H9 (cell line): ENCODE results near the gene HGS. TPM values are rescaled to one million over a fixed set of nuclear protein-coding genes. Genes with fewer than 3 reads are reported as not detected.

Experiments
- DNase-seq: peaks from one replicate; pipeline ENCODE4 v3.0.0-alpha.2; 2017
- H2AFZ ChIP-seq: one replicate; pipeline ENCODE4 v1.6.1; 2013; ENCODE audit warnings: mild to moderate bottlenecking, low read length, control low read depth, moderate library complexity
- H2AK5ac ChIP-seq: 2 replicates; pipeline ENCODE4 v1.6.1; 2013; ENCODE audit warnings: low read length, control low read depth, mixed read lengths; ENCODE audit not compliant: insufficient read length
- H2BK120ac ChIP-seq: one replicate; pipeline ENCODE4 v1.6.1; 2013; ENCODE audit warnings: low read depth, mild to moderate bottlenecking, low read length, control low read depth, inconsistent platforms; ENCODE audit not compliant: poor library complexity, severe bottlenecking
- H2BK12ac ChIP-seq: 2 replicates; pipeline ENCODE4 v1.6.1; 2013; ENCODE audit warnings: low read length, control low read depth, mixed read lengths, low read depth; ENCODE audit not compliant: insufficient read length
- H2BK15ac ChIP-seq: 2 replicates; pipeline ENCODE4 v1.6.1; 2013; ENCODE audit warnings: low read depth, low read length, control low read depth
- H2BK20ac ChIP-seq: one replicate; pipeline ENCODE4 v1.6.1; 2013; ENCODE audit warnings: low read depth, mild to moderate bottlenecking, low read length, control low read depth, inconsistent platforms; ENCODE audit not compliant: poor library complexity, severe bottlenecking
- H2BK5ac ChIP-seq: 2 replicates; pipeline ENCODE4 v1.6.1; 2013; ENCODE audit warnings: low read length, control low read depth, mixed read lengths; ENCODE audit not compliant: insufficient read length
- H3K14ac ChIP-seq: 2 replicates; pipeline ENCODE4 v1.6.1; 2013; ENCODE audit warnings: low read length, control low read depth; ENCODE audit not compliant: insufficient read depth
- H3K18ac ChIP-seq: 2 replicates; pipeline ENCODE4 v1.6.1; 2013; ENCODE audit warnings: low read depth, mild to moderate bottlenecking, mixed read lengths, low read length, control low read depth; ENCODE audit not compliant: insufficient read length
- H3K23ac ChIP-seq: 2 replicates; pipeline ENCODE4 v1.6.1; 2013; ENCODE audit warnings: low read length, control low read depth, mixed read lengths, low read depth; ENCODE audit not compliant: insufficient read length
- H3K23me2 ChIP-seq: 2 replicates; pipeline ENCODE4 v1.6.1; 2013; ENCODE audit warnings: low read depth, mild to moderate bottlenecking, mixed read lengths, low read length, control low read depth; ENCODE audit not compliant: insufficient read length, poor library complexity, severe bottlenecking
- H3K27ac ChIP-seq: 2 replicates; pipeline ENCODE4 v1.5.1; 2013; ENCODE audit warnings: low read length, control low read depth, mixed read lengths, low read depth; ENCODE audit not compliant: insufficient read length
- H3K27me3 ChIP-seq: 2 replicates; pipeline ENCODE4 v1.6.1; 2013; ENCODE audit warnings: low read length, control low read depth, inconsistent platforms; ENCODE audit not compliant: insufficient read depth
- H3K4ac ChIP-seq: 2 replicates; pipeline ENCODE4 v1.6.1; 2013; ENCODE audit warnings: low read depth, mild to moderate bottlenecking, control low read depth, inconsistent platforms, low read length, moderate library complexity
- H3K4me1 ChIP-seq: 2 replicates; pipeline ENCODE4 v1.6.1; 2013; ENCODE audit warnings: low read length, control low read depth, inconsistent platforms; ENCODE audit not compliant: insufficient read depth
- H3K4me2 ChIP-seq: 2 replicates; pipeline ENCODE4 v1.6.1; 2013; ENCODE audit warnings: low read length, control low read depth, mixed read lengths; ENCODE audit not compliant: insufficient read length, insufficient read depth
- H3K56ac ChIP-seq: 2 replicates; pipeline ENCODE4 v1.6.1; 2013; ENCODE audit warnings: low read depth, mild to moderate bottlenecking, mixed read lengths, low read length, control low read depth; ENCODE audit not compliant: insufficient read length
- H3K79me1 ChIP-seq: 2 replicates; pipeline ENCODE4 v1.6.1; 2013; ENCODE audit warnings: low read depth, mild to moderate bottlenecking, moderate library complexity, low read length, control low read depth, inconsistent platforms; ENCODE audit not compliant: insufficient read depth, poor library complexity, severe bottlenecking
- H3K79me2 ChIP-seq: 2 replicates; pipeline ENCODE4 v1.6.1; 2013; ENCODE audit warnings: low read length, control low read depth, inconsistent platforms; ENCODE audit not compliant: insufficient read depth
- H3K9ac ChIP-seq: 2 replicates; pipeline ENCODE4 v1.6.1; 2013; ENCODE audit warnings: low read length, control low read depth, mixed read lengths; ENCODE audit not compliant: insufficient read length; ENCODE audit errors: extremely low read depth
- H3K9me3 ChIP-seq: one replicate; pipeline ENCODE4 v1.6.1; 2013; ENCODE audit warnings: low read depth, low read length, inconsistent platforms; ENCODE audit not compliant: control insufficient read depth
- H3T11ph ChIP-seq: one replicate; pipeline ENCODE4 v1.6.1; 2013; ENCODE audit warnings: mild to moderate bottlenecking, low read length, control low read depth, inconsistent platforms
- H4K20me1 ChIP-seq: one replicate; pipeline ENCODE4 v1.6.1; 2013; ENCODE audit not compliant: control insufficient read depth, insufficient read length, insufficient read depth
- H4K5ac ChIP-seq: 2 replicates; pipeline ENCODE4 v1.6.1; 2013; ENCODE audit warnings: low read depth, mild to moderate bottlenecking, mixed read lengths, low read length, control low read depth; ENCODE audit not compliant: insufficient read length
- H4K8ac ChIP-seq: replicated peaks from 2 replicates; pipeline ENCODE4 v1.6.1; 2013; ENCODE audit warnings: low read length, control low read depth, mixed read lengths, low read depth; ENCODE audit not compliant: insufficient read length
- H4K91ac ChIP-seq: 2 replicates; pipeline ENCODE4 v1.6.1; 2013; ENCODE audit warnings: low read depth, mild to moderate bottlenecking, moderate library complexity, mixed read lengths, low read length, control low read depth; ENCODE audit not compliant: insufficient read length
- H3K27ac Mint-ChIP-seq, 3 experiments: 2 replicates in 2 of 3; 3 replicates in 1 of 3; pipeline ENCODE4 v1.8.0; 2020 to 2021; ENCODE audit warnings: mixed read lengths in 3 of 3, mild to moderate bottlenecking in 1 of 3, moderate library complexity in 1 of 3
- H3K27me3 Mint-ChIP-seq: 2 replicates; pipeline ENCODE4 v1.8.0; 2021; ENCODE audit warnings: low read depth, mild to moderate bottlenecking, moderate library complexity, mixed read lengths
- H3K36me3 Mint-ChIP-seq, 3 experiments: 2 replicates in 2 of 3; 3 replicates in 1 of 3; pipeline ENCODE4 v1.8.0; 2020 to 2021; ENCODE audit warnings: low read depth in 3 of 3, mixed read lengths in 3 of 3; ENCODE audit not compliant: insufficient read depth in 1 of 3
- H3K4me1 Mint-ChIP-seq, 2 experiments: 2 replicates each; pipeline ENCODE4 v1.8.0; 2020; ENCODE audit warnings: mixed read lengths in 2 of 2
- H3K4me3 Mint-ChIP-seq, 2 experiments: 2 replicates in 1 of 2; 3 replicates in 1 of 2; pipeline ENCODE4 v1.8.0; 2020 to 2021; ENCODE audit warnings: mild to moderate bottlenecking in 2 of 2, mixed read lengths in 2 of 2, moderate library complexity in 1 of 2
- H3K9me3 Mint-ChIP-seq, 2 experiments: 2 replicates in 1 of 2; 3 replicates in 1 of 2; pipeline ENCODE4 v1.8.0; 2020; ENCODE audit warnings: mild to moderate bottlenecking in 2 of 2, mixed read lengths in 2 of 2, moderate library complexity in 1 of 2
- CTCF ChIP-seq: fragments of 200-600 bp; sonication (generic); conservative IDR thresholded peaks from 3 replicates; pipeline ENCODE4 v1.8.0; 2021; ENCODE audit warnings: antibody characterized with exemption, mild to moderate bottlenecking
- WGBS: extraction: QIAGEN DNeasy Blood & Tissue Kit; methylation state at CpG from one replicate; pipeline ENCODE4 v1.1.7; 2013; ENCODE audit warnings: missing lambda C conversion rate, low lambda C conversion rate, mixed read lengths; ENCODE audit not compliant: insufficient read length; ENCODE audit errors: extremely low coverage; 5-methylcytosine and 5-hydroxymethylcytosine counted together
- total RNA-seq: library from RNA; stranded (reverse); gene quantifications from 2 replicates; pipeline ENCODE4 v1.2.1, GENCODE V29; 2021

HGS gene
- total RNA-seq, 1 experiment from 2014 or later = 106 TPM

- Histone ChIP-seq H4K8ac (no peak overlapping the region), H3K4me2 (no peak overlapping the region), H3T11ph (no peak overlapping the region), H2BK15ac (no peak overlapping the region), H3K23ac (no peak overlapping the region), H3K9ac (no peak overlapping the region), H3K79me2 (no peaks in the 10 kb centered on the region), H3K4me1 (peaks cover under 1% of the 10 kb centered on the region; the same call in 1 of the 2 replicates), H3K79me1 (no peaks in the 10 kb centered on the region), H2AK5ac (no peak overlapping the region), H3K27ac (no peak overlapping the region), H4K91ac (no peak overlapping the region), H2BK20ac (no peak overlapping the region), H3K4ac (no peak overlapping the region), H2BK120ac (no peak overlapping the region), H3K14ac (no peak overlapping the region), H3K9me3 (no peaks in the 10 kb centered on the region), H2BK5ac (no peak overlapping the region), H3K27me3 (no peaks in the 10 kb centered on the region), H2AFZ (no peak overlapping the region), H2BK12ac (no peak overlapping the region), H4K20me1 (no peaks in the 10 kb centered on the region), H3K23me2 (peaks cover 4% of the 10 kb centered on the region), H4K5ac (no peak overlapping the region), H3K56ac (no peak overlapping the region), H3K18ac (no peak overlapping the region)
- no CpG with 5 or more reads among the region's 9 CpGs for WGBS
- Mint-ChIP-seq H3K4me1 (peaks cover under 1% of the 10 kb centered on the region in 2 experiments), H3K9me3 (no peaks in the 10 kb centered on the region), H3K36me3 (peaks cover 5 to 13% (median 12%) of the 10 kb centered on the region in 3 experiments; a peak in 5 of 7 replicates), H3K27ac (no peak overlapping the region), H3K27me3 (no peaks in the 10 kb centered on the region), H3K4me3 (no peak overlapping the region)
- no peak for DNase-seq
- TF ChIP-seq CTCF = no peak
These were observed 23.4 kb upstream of the HGS start for GRCh38 chr17:81660441-81660840.
